H9 (cell line): ENCODE results near the gene HCFC1. TPM values are rescaled to one million over a fixed set of nuclear protein-coding genes. Genes with fewer than 3 reads are reported as not detected.

ENCODE experiments used
- DNase-seq: peaks from one replicate; pipeline ENCODE4 v3.0.0-alpha.2; 2017
- H2AFZ ChIP-seq: one replicate; pipeline ENCODE4 v1.6.1; 2013; ENCODE audit warnings: mild to moderate bottlenecking, low read length, control low read depth, moderate library complexity
- H2AK5ac ChIP-seq: 2 replicates; pipeline ENCODE4 v1.6.1; 2013; ENCODE audit warnings: low read length, control low read depth, mixed read lengths; ENCODE audit not compliant: insufficient read length
- H2BK120ac ChIP-seq: one replicate; pipeline ENCODE4 v1.6.1; 2013; ENCODE audit warnings: low read depth, mild to moderate bottlenecking, low read length, control low read depth, inconsistent platforms; ENCODE audit not compliant: poor library complexity, severe bottlenecking
- H2BK12ac ChIP-seq: 2 replicates; pipeline ENCODE4 v1.6.1; 2013; ENCODE audit warnings: low read length, control low read depth, mixed read lengths, low read depth; ENCODE audit not compliant: insufficient read length
- H2BK15ac ChIP-seq: 2 replicates; pipeline ENCODE4 v1.6.1; 2013; ENCODE audit warnings: low read depth, low read length, control low read depth
- H2BK20ac ChIP-seq: one replicate; pipeline ENCODE4 v1.6.1; 2013; ENCODE audit warnings: low read depth, mild to moderate bottlenecking, low read length, control low read depth, inconsistent platforms; ENCODE audit not compliant: poor library complexity, severe bottlenecking
- H2BK5ac ChIP-seq: 2 replicates; pipeline ENCODE4 v1.6.1; 2013; ENCODE audit warnings: low read length, control low read depth, mixed read lengths; ENCODE audit not compliant: insufficient read length
- H3K14ac ChIP-seq: 2 replicates; pipeline ENCODE4 v1.6.1; 2013; ENCODE audit warnings: low read length, control low read depth; ENCODE audit not compliant: insufficient read depth
- H3K18ac ChIP-seq: 2 replicates; pipeline ENCODE4 v1.6.1; 2013; ENCODE audit warnings: low read depth, mild to moderate bottlenecking, mixed read lengths, low read length, control low read depth; ENCODE audit not compliant: insufficient read length
- H3K23ac ChIP-seq: 2 replicates; pipeline ENCODE4 v1.6.1; 2013; ENCODE audit warnings: low read length, control low read depth, mixed read lengths, low read depth; ENCODE audit not compliant: insufficient read length
- H3K23me2 ChIP-seq: 2 replicates; pipeline ENCODE4 v1.6.1; 2013; ENCODE audit warnings: low read depth, mild to moderate bottlenecking, mixed read lengths, low read length, control low read depth; ENCODE audit not compliant: insufficient read length, poor library complexity, severe bottlenecking
- H3K27ac ChIP-seq: 2 replicates; pipeline ENCODE4 v1.5.1; 2013; ENCODE audit warnings: low read length, control low read depth, mixed read lengths, low read depth; ENCODE audit not compliant: insufficient read length
- H3K27me3 ChIP-seq: 2 replicates; pipeline ENCODE4 v1.6.1; 2013; ENCODE audit warnings: low read length, control low read depth, inconsistent platforms; ENCODE audit not compliant: insufficient read depth
- H3K4ac ChIP-seq: 2 replicates; pipeline ENCODE4 v1.6.1; 2013; ENCODE audit warnings: low read depth, mild to moderate bottlenecking, control low read depth, inconsistent platforms, low read length, moderate library complexity
- H3K4me1 ChIP-seq: 2 replicates; pipeline ENCODE4 v1.6.1; 2013; ENCODE audit warnings: low read length, control low read depth, inconsistent platforms; ENCODE audit not compliant: insufficient read depth
- H3K4me2 ChIP-seq: 2 replicates; pipeline ENCODE4 v1.6.1; 2013; ENCODE audit warnings: low read length, control low read depth, mixed read lengths; ENCODE audit not compliant: insufficient read length, insufficient read depth
- H3K56ac ChIP-seq: 2 replicates; pipeline ENCODE4 v1.6.1; 2013; ENCODE audit warnings: low read depth, mild to moderate bottlenecking, mixed read lengths, low read length, control low read depth; ENCODE audit not compliant: insufficient read length
- H3K79me1 ChIP-seq: 2 replicates; pipeline ENCODE4 v1.6.1; 2013; ENCODE audit warnings: low read depth, mild to moderate bottlenecking, moderate library complexity, low read length, control low read depth, inconsistent platforms; ENCODE audit not compliant: insufficient read depth, poor library complexity, severe bottlenecking
- H3K79me2 ChIP-seq: 2 replicates; pipeline ENCODE4 v1.6.1; 2013; ENCODE audit warnings: low read length, control low read depth, inconsistent platforms; ENCODE audit not compliant: insufficient read depth
- H3K9ac ChIP-seq: 2 replicates; pipeline ENCODE4 v1.6.1; 2013; ENCODE audit warnings: low read length, control low read depth, mixed read lengths; ENCODE audit not compliant: insufficient read length; ENCODE audit errors: extremely low read depth
- H3K9me3 ChIP-seq: one replicate; pipeline ENCODE4 v1.6.1; 2013; ENCODE audit warnings: low read depth, low read length, inconsistent platforms; ENCODE audit not compliant: control insufficient read depth
- H3T11ph ChIP-seq: one replicate; pipeline ENCODE4 v1.6.1; 2013; ENCODE audit warnings: mild to moderate bottlenecking, low read length, control low read depth, inconsistent platforms
- H4K20me1 ChIP-seq: one replicate; pipeline ENCODE4 v1.6.1; 2013; ENCODE audit not compliant: control insufficient read depth, insufficient read length, insufficient read depth
- H4K5ac ChIP-seq: 2 replicates; pipeline ENCODE4 v1.6.1; 2013; ENCODE audit warnings: low read depth, mild to moderate bottlenecking, mixed read lengths, low read length, control low read depth; ENCODE audit not compliant: insufficient read length
- H4K8ac ChIP-seq: replicated peaks from 2 replicates; pipeline ENCODE4 v1.6.1; 2013; ENCODE audit warnings: low read length, control low read depth, mixed read lengths, low read depth; ENCODE audit not compliant: insufficient read length
- H4K91ac ChIP-seq: 2 replicates; pipeline ENCODE4 v1.6.1; 2013; ENCODE audit warnings: low read depth, mild to moderate bottlenecking, moderate library complexity, mixed read lengths, low read length, control low read depth; ENCODE audit not compliant: insufficient read length
- H3K27ac Mint-ChIP-seq, 3 experiments: 2 replicates in 2 of 3; 3 replicates in 1 of 3; pipeline ENCODE4 v1.8.0; 2020 to 2021; ENCODE audit warnings: mixed read lengths in 3 of 3, mild to moderate bottlenecking in 1 of 3, moderate library complexity in 1 of 3
- H3K27me3 Mint-ChIP-seq: 2 replicates; pipeline ENCODE4 v1.8.0; 2021; ENCODE audit warnings: low read depth, mild to moderate bottlenecking, moderate library complexity, mixed read lengths
- H3K36me3 Mint-ChIP-seq, 3 experiments: 2 replicates in 2 of 3; 3 replicates in 1 of 3; pipeline ENCODE4 v1.8.0; 2020 to 2021; ENCODE audit warnings: low read depth in 3 of 3, mixed read lengths in 3 of 3; ENCODE audit not compliant: insufficient read depth in 1 of 3
- H3K4me1 Mint-ChIP-seq, 2 experiments: 2 replicates each; pipeline ENCODE4 v1.8.0; 2020; ENCODE audit warnings: mixed read lengths in 2 of 2
- H3K4me3 Mint-ChIP-seq, 2 experiments: 2 replicates in 1 of 2; 3 replicates in 1 of 2; pipeline ENCODE4 v1.8.0; 2020 to 2021; ENCODE audit warnings: mild to moderate bottlenecking in 2 of 2, mixed read lengths in 2 of 2, moderate library complexity in 1 of 2
- H3K9me3 Mint-ChIP-seq, 2 experiments: 2 replicates in 1 of 2; 3 replicates in 1 of 2; pipeline ENCODE4 v1.8.0; 2020; ENCODE audit warnings: mild to moderate bottlenecking in 2 of 2, mixed read lengths in 2 of 2, moderate library complexity in 1 of 2
- CTCF ChIP-seq: fragments of 200-600 bp; sonication (generic); conservative IDR thresholded peaks from 3 replicates; pipeline ENCODE4 v1.8.0; 2021; ENCODE audit warnings: antibody characterized with exemption, mild to moderate bottlenecking
- WGBS: extraction: QIAGEN DNeasy Blood & Tissue Kit; methylation state at CpG from one replicate; pipeline ENCODE4 v1.1.7; 2013; ENCODE audit warnings: missing lambda C conversion rate, low lambda C conversion rate, mixed read lengths; ENCODE audit not compliant: insufficient read length; ENCODE audit errors: extremely low coverage; 5-methylcytosine and 5-hydroxymethylcytosine counted together
- total RNA-seq: library from RNA; stranded (reverse); gene quantifications from 2 replicates; pipeline ENCODE4 v1.2.1, GENCODE V29; 2021

Gene HCFC1
- total RNA-seq, 1 experiment from 2014 or later: 144 TPM

- Histone ChIP-seq H3K27ac (no peak overlapping the region), H4K5ac (no peak overlapping the region), H2BK120ac (no peak overlapping the region), H3K79me1 (no peaks in the 10 kb centered on the region), H4K91ac (no peak overlapping the region), H3K23me2 (no peaks in the 10 kb centered on the region), H2BK15ac (no peak overlapping the region), H3K79me2 (no peaks in the 10 kb centered on the region), H2BK20ac (no peak overlapping the region), H3K27me3 (no peaks in the 10 kb centered on the region), H3K56ac (no peak overlapping the region), H2BK5ac (no peak overlapping the region), H2AFZ (no peak overlapping the region), H3K9me3 (peaks cover 7% of the 10 kb centered on the region), H3K14ac (no peak overlapping the region), H3K4me1 (no peaks in the 10 kb centered on the region), H3K4me2 (no peak overlapping the region), H2BK12ac (no peak overlapping the region), H3K18ac (no peak overlapping the region), H4K8ac (no peak overlapping the region), H3T11ph (no peak overlapping the region), H2AK5ac (no peak overlapping the region), H3K4ac (no peak overlapping the region), H3K23ac (no peak overlapping the region), H3K9ac (no peak overlapping the region), H4K20me1 (no peaks in the 10 kb centered on the region)
- no CpG with 5 or more reads among the region's 23 CpGs for WGBS
- Mint-ChIP-seq H3K4me1 (peaks cover 2 to 10% of the 10 kb centered on the region in 2 experiments), H3K27ac (no peak overlapping the region), H3K4me3 (no peak overlapping the region), H3K36me3 (peaks cover 3 to 30% (median 12%) of the 10 kb centered on the region in 3 experiments; a peak in 4 of 7 replicates), H3K9me3 (peaks cover 49 to 65% of the 10 kb centered on the region in 2 experiments), H3K27me3 (no peaks in the 10 kb centered on the region)
- DNase-seq: no peak
- no peak for TF ChIP-seq CTCF
Observed at GRCh38 chrX:153908219-153908860, 63.3 kb downstream of the HCFC1 start.
